Stimulated activated memory B cell treated with anti-CD40 and anti-IgM and Interleukin-4, amounts not matched to agents 10 μg/mL and 1 μg/mL and 100 μg/mL, for 72 hours (primary cell): ENCODE data around the gene DBNL.
"Not testable (repeated sequence)": the region's sequence is repeated elsewhere in the genome, so short reads cannot be mapped to it uniquely, and the experiment has no call there.

Experiments used
- ATAC-seq: fragments of 150-1000 bp; cut with Tn5 transposase; 2 replicates; pipeline ENCODE4 v1.10.0; 2021
- H3K27ac Mint-ChIP-seq: one replicate; pipeline ENCODE4 v1.8.0; 2022; ENCODE audit warnings: mild to moderate bottlenecking, mixed read lengths
- H3K27me3 Mint-ChIP-seq: one replicate; pipeline ENCODE4 v1.8.0; 2022; ENCODE audit warnings: mixed read lengths
- H3K36me3 Mint-ChIP-seq: one replicate; pipeline ENCODE4 v1.8.0; 2022; ENCODE audit warnings: mixed read lengths
- H3K4me1 Mint-ChIP-seq: one replicate; pipeline ENCODE4 v1.8.0; 2022; ENCODE audit warnings: mixed read lengths
- H3K4me3 Mint-ChIP-seq: one replicate; pipeline ENCODE4 v1.8.0; 2022; ENCODE audit warnings: mild to moderate bottlenecking, moderate library complexity, mixed read lengths
- H3K9me3 Mint-ChIP-seq: one replicate; pipeline ENCODE4 v1.8.0; 2022; ENCODE audit warnings: mixed read lengths

DBNL gene

DNA sequence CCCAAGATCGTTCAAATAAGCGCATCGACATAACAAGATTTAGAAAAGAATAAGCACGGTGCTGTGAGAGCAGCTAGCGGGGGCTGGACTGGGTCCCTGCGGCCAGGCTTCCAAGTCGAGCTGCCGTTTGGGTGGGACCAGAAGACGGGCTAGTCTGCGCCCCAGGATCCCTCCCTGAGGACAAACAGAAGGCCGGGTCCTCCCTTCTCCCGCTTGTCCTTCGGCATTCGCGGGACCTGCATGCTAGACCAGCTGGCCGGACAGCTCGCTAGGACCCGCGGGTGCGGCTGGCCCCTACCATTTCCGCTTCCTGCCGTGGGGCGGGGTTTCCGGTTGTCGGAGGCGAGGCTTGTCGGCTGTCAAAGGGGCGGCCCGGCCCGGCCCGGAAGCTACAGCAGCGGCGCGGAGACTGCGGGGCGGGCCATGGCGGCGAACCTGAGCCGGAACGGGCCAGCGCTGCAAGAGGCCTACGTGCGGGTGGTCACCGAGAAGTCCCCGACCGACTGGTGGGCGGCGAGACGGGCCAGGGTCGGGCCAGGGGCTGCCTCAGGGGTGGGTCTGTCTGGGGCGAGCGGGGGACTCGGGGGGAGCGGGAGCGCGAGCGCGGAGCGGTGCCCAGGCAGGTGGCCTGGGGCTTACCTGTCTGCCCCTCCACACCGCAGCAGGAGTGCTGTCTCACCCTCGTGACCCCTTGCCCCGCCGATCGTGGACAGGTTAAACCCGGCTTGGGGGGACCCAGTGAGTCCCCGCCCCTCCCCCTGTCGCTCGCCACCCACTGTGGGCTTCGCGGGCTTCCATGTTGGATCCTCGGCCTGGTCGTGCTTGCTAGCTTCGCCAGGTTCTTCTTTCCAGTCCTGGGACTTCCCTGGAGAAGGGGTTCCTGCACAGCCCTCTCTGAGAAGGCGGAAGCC, at the start of gene DBNL:
DBNL (plus strand) TSS at position 388 of the 911 bp plus-strand sequence; CDS start at position 424, 36 bp downstream.
- Mint-ChIP-seq H3K36me3 (peaks cover 30% of the 10 kb centered on the region), H3K4me1 (peaks cover 59% of the 10 kb centered on the region), H3K9me3 (no peaks in the 10 kb centered on the region), H3K27ac (peak within 1 kb of the TSS; percentile 94), H3K4me3 (peak within 1 kb of the TSS; percentile 91), H3K27me3 (no peaks in the 10 kb centered on the region)
- peak; percentile 79 for ATAC-seq

GRCh38 chr7:43997532-43997931, 47.0 kb upstream of the DBNL start, which contains the start of gene SPDYE1:
Gene SPDYE1, plus strand, starts transcription at chr7:43997897. Its CDS starts 2,053 bp downstream, at chr7:43999950.
- not testable (repeated sequence) for H3K27ac Mint-ChIP-seq, H3K9me3 Mint-ChIP-seq, H3K4me1 Mint-ChIP-seq, ATAC-seq, H3K36me3 Mint-ChIP-seq, H3K27me3 Mint-ChIP-seq, H3K4me3 Mint-ChIP-seq

- not testable (repeated sequence) for H3K9me3 Mint-ChIP-seq, H3K4me3 Mint-ChIP-seq, H3K27ac Mint-ChIP-seq, ATAC-seq, H3K36me3 Mint-ChIP-seq, H3K27me3 Mint-ChIP-seq, H3K4me1 Mint-ChIP-seq
Observed at GRCh38 chr7:44012081-44012480, 32.4 kb upstream of the DBNL start.

DNA sequence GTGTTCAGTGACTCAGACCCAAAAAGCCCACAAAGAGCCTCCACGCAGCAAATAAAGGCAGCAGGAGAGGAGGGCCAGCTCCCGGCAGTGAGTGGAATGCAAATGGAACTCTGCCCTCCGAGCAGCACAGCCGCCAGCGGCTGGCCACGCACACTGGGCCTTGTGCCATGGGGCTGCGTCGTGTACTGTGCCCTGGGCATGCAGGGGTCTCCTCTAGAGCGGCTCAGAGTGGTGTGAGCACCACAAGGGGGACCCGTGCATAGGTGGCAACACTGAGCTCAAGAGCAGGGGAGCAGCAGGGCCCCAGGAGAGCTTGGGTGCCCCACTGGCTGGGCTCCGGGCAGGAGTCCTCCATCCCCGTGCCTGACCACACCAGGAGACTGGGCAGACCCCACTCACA, 29.4 kb upstream of the DBNL start:
- not testable (repeated sequence) for H3K4me3 Mint-ChIP-seq, H3K9me3 Mint-ChIP-seq, ATAC-seq, H3K27ac Mint-ChIP-seq, H3K27me3 Mint-ChIP-seq, H3K4me1 Mint-ChIP-seq, H3K36me3 Mint-ChIP-seq

DNA sequence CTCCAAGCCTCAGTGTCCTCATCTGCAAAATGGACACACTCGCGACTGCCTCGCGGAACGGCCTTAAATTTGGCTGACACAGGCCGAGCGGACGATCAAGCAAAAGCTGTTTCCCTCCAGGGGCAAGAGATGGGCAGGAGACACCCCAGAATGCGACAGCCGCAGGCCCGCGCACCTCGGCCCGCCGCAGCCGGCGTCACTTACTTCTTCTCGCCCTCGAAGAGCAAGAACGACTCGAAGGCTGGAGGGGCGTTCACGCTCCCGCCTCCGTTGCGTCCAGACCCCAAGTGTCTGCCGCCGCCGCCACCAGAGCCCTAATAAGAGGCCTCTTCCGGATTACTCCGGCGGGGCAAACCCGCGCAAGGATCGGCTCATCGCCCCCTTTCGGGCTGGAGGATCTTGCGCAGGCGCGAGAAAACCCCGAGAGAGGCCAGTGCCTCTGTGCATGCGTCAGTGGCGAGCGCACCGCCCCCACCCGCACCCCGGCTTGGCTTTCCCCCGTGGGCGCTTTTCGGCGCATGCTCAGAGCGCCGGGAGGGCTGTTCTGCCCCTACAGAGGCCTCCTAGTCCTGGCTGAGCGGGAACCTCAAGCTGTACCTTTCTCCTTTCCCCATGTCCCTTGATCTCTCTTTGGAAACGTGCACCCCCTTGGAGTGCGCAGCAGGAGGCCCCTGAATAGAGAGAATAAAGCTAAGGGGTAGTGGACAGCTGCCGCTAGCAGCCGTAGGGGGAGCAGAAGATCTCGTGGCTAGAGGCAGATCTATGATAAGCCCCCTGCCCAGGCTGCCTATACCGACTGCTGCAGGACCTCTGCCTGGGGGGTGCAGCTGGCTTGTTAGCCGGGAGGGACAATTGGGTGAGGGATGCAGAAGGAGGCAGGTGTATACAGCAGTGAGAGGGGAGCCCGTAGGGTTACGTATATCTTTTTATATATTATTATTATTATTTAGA, 25.4 kb upstream of the DBNL start:
- H3K36me3 Mint-ChIP-seq, H3K9me3 Mint-ChIP-seq, H3K27me3 Mint-ChIP-seq: not testable (repeated sequence)
- peaks cover 16% of the 10 kb centered on the region for H3K4me1 Mint-ChIP-seq
- ATAC-seq = peak; percentile 97
- H3K4me3 Mint-ChIP-seq = peak overlapping the region; percentile 88
- peak overlapping the region; percentile 75 for H3K27ac Mint-ChIP-seq

DNA sequence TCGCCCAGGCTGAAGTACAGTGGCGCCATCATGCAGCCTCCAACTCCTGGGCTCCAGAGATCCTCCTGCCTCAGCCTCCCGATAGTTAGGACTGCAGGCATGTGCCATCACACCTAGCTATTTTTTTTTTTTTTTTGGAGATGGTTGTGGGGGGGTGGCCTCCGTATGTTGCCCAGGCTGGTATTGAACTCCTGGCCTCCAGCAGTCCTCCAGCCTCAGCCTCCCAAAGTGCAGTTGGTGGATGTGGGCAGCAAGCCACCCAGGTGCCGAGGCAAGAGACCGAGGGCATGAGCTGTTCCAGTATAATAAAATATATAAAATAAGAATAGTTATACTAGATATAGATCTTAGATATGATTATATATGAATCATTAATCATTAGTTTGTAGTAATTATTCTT, 24.7 kb upstream of the DBNL start:
- Mint-ChIP-seq H3K27ac (peak overlapping the region; percentile 75), H3K4me1 (peaks cover 16% of the 10 kb centered on the region)
- not testable (repeated sequence) for H3K36me3 Mint-ChIP-seq, H3K27me3 Mint-ChIP-seq, ATAC-seq, H3K9me3 Mint-ChIP-seq, H3K4me3 Mint-ChIP-seq

DNA sequence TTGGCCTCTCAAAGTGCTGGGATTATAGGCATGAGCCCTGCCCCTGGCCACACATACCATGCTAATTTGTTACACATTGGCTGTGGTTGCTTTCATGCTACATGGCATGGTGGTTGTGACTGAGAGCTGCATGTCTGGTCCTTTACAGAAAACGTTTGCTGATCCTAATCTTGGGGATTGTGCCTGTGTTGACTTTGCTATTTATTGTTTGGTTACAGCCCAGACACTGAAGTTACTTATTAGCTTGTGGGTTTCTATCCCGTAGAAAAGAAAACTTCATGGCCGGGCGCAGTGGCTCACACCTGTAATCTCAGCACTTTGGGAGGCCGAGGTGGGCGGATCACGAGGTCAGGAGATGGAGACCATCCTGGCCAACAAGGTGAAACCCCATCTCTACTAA, 22.4 kb upstream of the DBNL start:
- not testable (repeated sequence) for ATAC-seq, H3K27ac Mint-ChIP-seq, H3K36me3 Mint-ChIP-seq, H3K4me3 Mint-ChIP-seq, H3K9me3 Mint-ChIP-seq, H3K27me3 Mint-ChIP-seq
- H3K4me1 Mint-ChIP-seq = peaks cover 16% of the 10 kb centered on the region

- not testable (repeated sequence) for H3K27ac Mint-ChIP-seq
Observed at GRCh38 chr7:44022796-44023467, 21.6 kb upstream of the DBNL start.

DNA sequence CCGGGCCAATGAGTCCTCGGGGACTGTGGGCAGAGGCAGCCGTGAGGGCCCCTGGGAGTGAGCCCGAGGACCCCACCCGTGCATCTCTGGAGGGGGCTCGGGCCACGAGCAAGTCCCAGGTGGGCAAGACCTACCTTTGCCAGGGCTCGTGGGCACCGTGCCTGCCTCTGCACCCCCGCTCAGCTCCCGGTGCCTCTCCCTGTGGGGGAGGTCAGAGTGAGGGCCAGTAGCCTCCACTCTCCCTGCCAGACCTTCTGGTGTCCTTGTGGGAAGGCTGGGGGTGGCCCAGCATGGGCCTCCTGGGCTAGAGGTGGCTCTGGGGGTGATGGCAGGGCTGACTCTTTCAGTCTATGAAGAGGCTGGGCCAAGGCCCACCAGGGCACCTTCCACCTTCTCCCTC, 15.1 kb upstream of the DBNL start:
- ATAC-seq, H3K36me3 Mint-ChIP-seq, H3K27me3 Mint-ChIP-seq, H3K4me3 Mint-ChIP-seq, H3K4me1 Mint-ChIP-seq, H3K9me3 Mint-ChIP-seq, H3K27ac Mint-ChIP-seq: not testable (repeated sequence)

More at GRCh38 chr7:44022796-44023467, 21.6 kb upstream of the DBNL start:
- not testable (repeated sequence) for H3K4me3 Mint-ChIP-seq, H3K27me3 Mint-ChIP-seq, ATAC-seq, H3K9me3 Mint-ChIP-seq, H3K36me3 Mint-ChIP-seq
- H3K4me1 Mint-ChIP-seq = peaks cover 16% of the 10 kb centered on the region

GRCh38 chr7:44030029-44030428, 14.5 kb upstream of the DBNL start:
- not testable (repeated sequence) for H3K27ac Mint-ChIP-seq, ATAC-seq, H3K36me3 Mint-ChIP-seq, H3K9me3 Mint-ChIP-seq, H3K4me3 Mint-ChIP-seq, H3K4me1 Mint-ChIP-seq, H3K27me3 Mint-ChIP-seq

GRCh38 chr7:44031319-44031718, 13.2 kb upstream of the DBNL start:
- not testable (repeated sequence) for H3K4me1 Mint-ChIP-seq, H3K36me3 Mint-ChIP-seq, H3K27ac Mint-ChIP-seq, H3K27me3 Mint-ChIP-seq, H3K4me3 Mint-ChIP-seq, H3K9me3 Mint-ChIP-seq, ATAC-seq

- not testable (repeated sequence) for H3K9me3 Mint-ChIP-seq, ATAC-seq, H3K27ac Mint-ChIP-seq, H3K4me1 Mint-ChIP-seq, H3K36me3 Mint-ChIP-seq, H3K27me3 Mint-ChIP-seq, H3K4me3 Mint-ChIP-seq
Observed at GRCh38 chr7:44032031-44032430, 12.5 kb upstream of the DBNL start.

- H3K4me1 Mint-ChIP-seq, ATAC-seq, H3K27me3 Mint-ChIP-seq, H3K4me3 Mint-ChIP-seq, H3K9me3 Mint-ChIP-seq, H3K36me3 Mint-ChIP-seq, H3K27ac Mint-ChIP-seq: not testable (repeated sequence)
Observed at GRCh38 chr7:44033971-44034844, 10.3 kb upstream of the DBNL start.

- not testable (repeated sequence) for H3K9me3 Mint-ChIP-seq, H3K36me3 Mint-ChIP-seq, ATAC-seq, H3K27me3 Mint-ChIP-seq, H3K27ac Mint-ChIP-seq, H3K4me1 Mint-ChIP-seq, H3K4me3 Mint-ChIP-seq
Observed at GRCh38 chr7:44036364-44036763, 8.1 kb upstream of the DBNL start.
